Bronchial smooth muscle cell (primary cell): ENCODE data around the gene CAVIN2. TPM values are rescaled to one million over a fixed set of nuclear protein-coding genes. Genes with fewer than 3 reads are reported as not detected.

Source experiments
- total RNA-seq: library from RNA; depleted of rRNA; stranded (reverse); fragments of >200 nt; gene quantifications from 2 replicates; pipeline ENCODE4 v1.2.1, GENCODE V29; 2014

CAVIN2 gene
- 9.7 and 25.4 TPM in 2 replicates for total RNA-seq

GRCh38 chr2:191846515-191847476, at the start of gene CAVIN2:
CAVIN2 (minus strand) TSS chr2:191847088; CDS start chr2:191846925, 163 bp downstream.

Other genes starting within 250 kb of the CAVIN2 start
- 44.0 and 117 TPM in 2 replicates for gene NABP1, start 169.0 kb downstream of the CAVIN2 start, total RNA-seq